DND-41 (cell line): Measurements from ENCODE around the gene WNT11.
"Not testable (repeated sequence)": the region's sequence is repeated elsewhere in the genome, so short reads cannot be mapped to it uniquely, and the experiment has no call there.

Source experiments
- ATAC-seq: fragments of 200-7000 bp; cut with Tn5 transposase; 3 replicates; pipeline ENCODE4 v1.9.1; 2021; ENCODE audit warnings: low read depth; ENCODE audit not compliant: insufficient read depth
- DNase-seq: peaks from one replicate; pipeline ENCODE4 v3.0.0-alpha.2; 2020
- H2AFZ ChIP-seq: 2 replicates; pipeline ENCODE4 v1.6.0; 2012; ENCODE audit warnings: low read depth, low read length
- H3K27ac ChIP-seq: 2 replicates; pipeline ENCODE4 v1.5.1; 2012; ENCODE audit warnings: low read length, inconsistent platforms
- H3K27me3 ChIP-seq: fragments of 200-600 bp; sonication (generic); 2 replicates; pipeline ENCODE4 v1.6.0; 2012; ENCODE audit warnings: low read length, mild to moderate bottlenecking, inconsistent platforms; ENCODE audit not compliant: insufficient read depth, poor library complexity
- H3K36me3 ChIP-seq: 2 replicates; pipeline ENCODE4 v1.5.1; 2012; ENCODE audit warnings: low read length, inconsistent platforms; ENCODE audit not compliant: insufficient read depth
- H3K4me1 ChIP-seq: 2 replicates; pipeline ENCODE4 v1.5.1; 2012; ENCODE audit warnings: mild to moderate bottlenecking, low read length; ENCODE audit not compliant: insufficient read depth
- H3K4me2 ChIP-seq: 2 replicates; pipeline ENCODE4 v1.6.0; 2012; ENCODE audit warnings: mild to moderate bottlenecking, moderate library complexity, low read length, inconsistent platforms; ENCODE audit not compliant: insufficient read depth
- H3K4me3 ChIP-seq, 2 experiments: fragments of 200-600 bp in 1 of 2; shearing (Covaris generic) in 1 of 2; 2 replicates each; pipeline ENCODE4 v1.5.1; 2012 to 2016; ENCODE audit warnings: inconsistent platforms in 2 of 2, low read length in 2 of 2, mild to moderate bottlenecking in 2 of 2, low read depth in 1 of 2, moderate library complexity in 1 of 2
- H3K79me2 ChIP-seq: 2 replicates; pipeline ENCODE4 v1.6.0; 2012; ENCODE audit warnings: low read length, inconsistent platforms; ENCODE audit not compliant: insufficient read depth
- H3K9ac ChIP-seq: 2 replicates; pipeline ENCODE4 v1.6.0; 2012; ENCODE audit warnings: low read depth, mild to moderate bottlenecking, inconsistent platforms, low read length, moderate library complexity
- H3K9me3 ChIP-seq: 2 replicates; pipeline ENCODE4 v1.5.1; 2012; ENCODE audit warnings: low read length, moderate library complexity, mild to moderate bottlenecking, inconsistent platforms; ENCODE audit not compliant: insufficient read depth, severe bottlenecking
- H4K20me1 ChIP-seq: 2 replicates; pipeline ENCODE4 v1.6.0; 2012; ENCODE audit warnings: low read length; ENCODE audit not compliant: insufficient read depth
- CTCF ChIP-seq: IDR thresholded peaks from 2 replicates; pipeline ENCODE4 v1.5.1; 2012; ENCODE audit warnings: borderline replicate concordance, low read length, moderate library complexity, mild to moderate bottlenecking; ENCODE audit not compliant: poor library complexity, severe bottlenecking; ENCODE audit errors: extremely low read depth
- EZH2 ChIP-seq: IDR thresholded peaks from 3 replicates; pipeline ENCODE4 v1.6.1; 2012; ENCODE audit warnings: borderline replicate concordance, low read depth, mild to moderate bottlenecking, moderate library complexity, low read length, inconsistent platforms; ENCODE audit not compliant: severe bottlenecking

Gene WNT11

GRCh38 chr11:76201672-76202412 lies 4.5 kb downstream of the WNT11 start:
- no peak for DNase-seq
- TF ChIP-seq EZH2 (no peak), CTCF (no peak)
- Histone ChIP-seq H3K4me1 (no peaks in the 10 kb centered on the region), H3K9ac (no peak overlapping the region), H3K27me3 (no peaks in the 10 kb centered on the region), H2AFZ (no peak overlapping the region), H3K79me2 (no peaks in the 10 kb centered on the region), H3K4me3 (no peak overlapping the region), H3K36me3 (no peaks in the 10 kb centered on the region), H4K20me1 (no peaks in the 10 kb centered on the region; the same call in 1 of the 2 replicates), H3K27ac (no peak overlapping the region), H3K9me3 (no peaks in the 10 kb centered on the region), H3K4me2 (no peak overlapping the region)
- no peak for ATAC-seq

GRCh38 chr11:76201056-76201455 lies 5.2 kb downstream of the WNT11 start:
- no peak overlapping the region for H3K4me3 ChIP-seq
- H3K36me3 ChIP-seq: no peaks in the 10 kb centered on the region
- H3K79me2 ChIP-seq: no peaks in the 10 kb centered on the region
- DNase-seq (no peak), ATAC-seq (no peak)
- H2AFZ ChIP-seq: no peak overlapping the region
- H3K27ac ChIP-seq: no peak overlapping the region
- H4K20me1 ChIP-seq: peaks cover 4% of the 10 kb centered on the region
- TF ChIP-seq EZH2 (no peak), CTCF (no peak)
- H3K9ac ChIP-seq: no peak overlapping the region
- no peaks in the 10 kb centered on the region for H3K4me1 ChIP-seq
- H3K9me3 ChIP-seq: no peaks in the 10 kb centered on the region
- H3K4me2 ChIP-seq: no peak overlapping the region
- no peaks in the 10 kb centered on the region for H3K27me3 ChIP-seq

GRCh38 chr11:76200006-76200940 lies 6.0 kb downstream of the WNT11 start:
- no peaks in the 10 kb centered on the region for H3K36me3 ChIP-seq
- no peak overlapping the region for H2AFZ ChIP-seq
- H3K9ac ChIP-seq: no peak overlapping the region
- TF ChIP-seq CTCF: no peak
- no peak for TF ChIP-seq EZH2
- no peaks in the 10 kb centered on the region for H3K79me2 ChIP-seq
- ATAC-seq (no peak), DNase-seq (no peak)
- no peaks in the 10 kb centered on the region for H3K4me1 ChIP-seq
- H3K4me3 ChIP-seq: no peak overlapping the region
- no peaks in the 10 kb centered on the region for H3K9me3 ChIP-seq
- H4K20me1 ChIP-seq: peaks cover 4% of the 10 kb centered on the region
- H3K4me2 ChIP-seq: no peak overlapping the region
- no peak overlapping the region for H3K27ac ChIP-seq
- H3K27me3 ChIP-seq: no peaks in the 10 kb centered on the region

DNA sequence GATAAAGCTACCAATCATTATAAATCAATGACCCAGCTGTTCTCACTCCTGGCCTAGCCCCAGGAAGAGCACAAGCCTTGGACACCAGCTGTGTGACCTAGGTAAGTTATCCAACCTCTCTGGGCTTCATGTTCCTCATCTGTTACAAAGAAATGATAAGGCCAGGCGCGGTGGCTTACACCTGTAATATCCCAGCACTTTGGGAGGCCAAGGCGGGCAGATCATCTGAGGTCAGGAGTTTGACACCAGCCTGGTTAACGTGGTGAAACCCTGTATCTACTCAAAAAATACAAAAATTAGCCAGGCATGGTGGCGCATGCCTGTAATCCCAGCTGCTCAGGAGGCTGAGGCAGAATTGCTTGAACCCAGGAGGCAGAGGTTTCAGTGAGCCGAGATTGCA lies 7.6 kb downstream of the WNT11 start:
- not testable (repeated sequence) for ATAC-seq, H3K4me2 ChIP-seq, H3K4me3 ChIP-seq, H3K27ac ChIP-seq, H3K9ac ChIP-seq, H4K20me1 ChIP-seq, H3K27me3 ChIP-seq, H2AFZ ChIP-seq, H3K9me3 ChIP-seq, H3K36me3 ChIP-seq, H3K79me2 ChIP-seq, H3K4me1 ChIP-seq, DNase-seq
